OCI-M1 (cell line): ENCODE data around the gene POLN.
A peak's percentile ranks its signal among the peaks of the same experiment; 100 is the strongest.
"Not testable (repeated sequence)": the region's sequence is repeated elsewhere in the genome, so short reads cannot be mapped to it uniquely, and the experiment has no call there.

Experiments
- DNase-seq: peaks from one replicate; lab custom pipeline; 2025; lab: John Stamatoyannopoulos, UW

Gene POLN

GRCh38 chr4:2251073-2251794, 9.3 kb upstream of the POLN start:
- DNase-seq: no peak

GRCh38 chr4:2250357-2251072, 8.6 kb upstream of the POLN start:
- DNase-seq: no peak

DNA sequence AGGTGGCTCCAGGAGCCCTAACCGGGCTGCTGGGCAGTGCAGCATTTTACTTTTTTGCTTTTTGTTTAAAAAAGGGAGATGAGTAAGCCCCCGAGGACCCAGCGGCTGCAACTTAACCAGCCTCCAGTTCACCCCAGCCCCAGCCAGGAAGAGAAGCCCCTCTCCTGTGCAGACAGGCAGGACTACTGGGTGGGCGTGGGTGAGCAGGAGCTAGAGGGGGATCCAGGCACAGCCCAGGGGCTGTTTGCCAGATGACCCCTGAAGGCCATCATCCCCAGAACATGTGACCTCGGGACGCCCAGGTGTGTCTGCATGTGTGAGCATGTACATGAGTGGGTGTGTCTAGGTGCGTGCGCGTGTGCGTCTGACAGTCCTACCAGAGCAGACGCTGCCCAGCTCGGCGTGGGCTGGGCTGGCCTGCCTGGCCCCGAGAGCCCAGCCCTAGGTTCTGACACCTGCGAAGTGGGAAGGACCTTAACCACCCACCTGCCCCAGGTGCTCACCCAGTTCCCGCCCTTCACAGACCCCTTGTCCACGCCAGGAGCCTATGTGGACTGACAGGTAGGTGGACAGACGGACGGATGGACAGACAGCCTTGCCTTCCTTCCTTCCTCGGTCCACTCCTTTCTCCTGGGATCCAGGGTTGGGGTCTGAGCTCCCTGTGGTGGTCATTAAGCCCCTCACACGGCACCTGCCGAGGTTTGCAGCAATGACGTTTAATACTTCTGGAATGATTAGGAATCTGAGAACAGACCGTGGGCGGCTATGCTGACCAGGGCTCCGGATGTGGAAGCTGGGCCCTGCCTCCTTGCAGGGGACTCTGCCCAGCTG, 7.8 kb upstream of the POLN start:
- no peak for DNase-seq

GRCh38 chr4:2248821-2249261, 6.9 kb upstream of the POLN start:
- no peak for DNase-seq

- DNase-seq: no peak
Observed at GRCh38 chr4:2248044-2248780, 6.3 kb upstream of the POLN start.

DNA sequence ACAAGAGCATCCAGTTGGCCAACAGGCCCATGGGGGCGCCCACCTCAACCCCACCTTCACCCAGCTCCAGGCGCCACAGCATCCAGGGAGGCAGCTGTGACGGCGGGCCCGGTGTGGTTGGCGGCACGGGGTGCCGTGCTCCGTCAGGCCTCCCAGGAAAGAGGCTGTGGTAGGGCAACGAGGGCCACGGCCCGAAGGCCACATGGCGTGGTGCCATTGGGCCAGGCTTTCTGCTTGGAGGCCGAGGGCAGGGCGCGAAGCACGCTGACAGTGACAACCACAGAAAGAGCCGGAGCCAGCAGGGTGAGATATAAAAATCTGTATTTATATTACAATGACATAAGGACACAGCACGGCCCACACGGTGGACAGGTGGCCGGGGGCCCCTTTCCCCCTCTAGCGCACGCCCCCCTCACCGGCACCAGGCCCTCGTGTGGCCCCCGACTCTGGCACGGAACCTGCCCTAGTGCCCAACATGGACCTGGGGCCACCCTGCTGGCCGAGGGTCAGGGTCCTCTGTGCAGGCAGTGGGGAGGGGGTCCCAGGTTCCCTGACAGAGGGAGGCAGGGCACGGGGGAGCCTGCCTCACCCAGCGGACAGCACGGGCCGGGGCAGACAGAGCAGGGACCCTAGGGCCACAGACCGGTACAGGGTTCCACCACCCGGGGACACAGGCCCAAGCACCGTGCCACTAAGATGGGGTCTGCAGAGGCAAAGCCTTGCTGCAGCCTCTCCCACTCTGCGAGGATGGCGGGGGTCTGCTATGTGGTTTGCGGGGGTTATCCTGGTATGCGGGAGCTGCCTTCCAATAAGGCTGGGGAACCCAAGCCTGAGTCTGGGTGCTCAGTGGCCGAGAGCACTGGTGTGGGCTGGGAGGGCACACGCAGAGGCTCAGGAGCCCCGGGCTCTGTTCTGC, 5.5 kb upstream of the POLN start:
- DNase-seq: no peak

DNA sequence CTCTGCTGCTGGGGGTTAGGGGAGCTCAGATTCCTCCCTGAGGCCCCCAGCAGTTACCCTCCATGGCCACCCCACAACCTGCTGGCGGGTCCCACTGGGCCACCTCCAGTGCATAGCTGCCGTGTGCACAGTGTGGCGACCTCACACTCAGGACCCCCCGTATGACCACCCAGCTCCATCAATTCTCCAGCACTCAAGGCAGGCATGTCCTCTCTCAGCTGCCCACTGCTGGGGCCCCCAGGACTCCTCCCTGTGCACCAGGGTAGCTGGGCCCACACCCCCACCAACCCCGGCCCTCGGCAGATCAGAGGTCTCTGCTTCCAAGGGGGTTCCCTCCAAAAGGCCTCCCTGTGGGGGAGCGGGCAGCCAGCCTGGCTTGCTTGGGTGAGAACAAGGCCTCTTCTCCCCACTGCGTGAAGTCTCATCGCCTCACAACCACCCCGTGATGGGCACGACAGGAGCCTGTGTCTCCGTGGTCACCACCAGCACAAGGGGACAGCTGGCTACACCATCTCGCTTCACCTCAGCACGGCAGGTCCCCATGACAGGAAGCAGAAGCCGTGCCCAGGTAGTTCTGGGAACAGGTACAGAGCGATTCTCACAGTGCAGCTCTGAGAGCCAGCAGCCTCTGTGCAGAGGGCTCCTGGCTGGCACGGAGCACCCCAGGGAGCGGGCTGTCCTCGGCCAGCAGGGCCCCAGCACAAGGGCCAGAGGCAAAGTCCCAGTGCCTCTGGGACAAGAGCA, 4.6 kb upstream of the POLN start:
- no peak for DNase-seq

DNA sequence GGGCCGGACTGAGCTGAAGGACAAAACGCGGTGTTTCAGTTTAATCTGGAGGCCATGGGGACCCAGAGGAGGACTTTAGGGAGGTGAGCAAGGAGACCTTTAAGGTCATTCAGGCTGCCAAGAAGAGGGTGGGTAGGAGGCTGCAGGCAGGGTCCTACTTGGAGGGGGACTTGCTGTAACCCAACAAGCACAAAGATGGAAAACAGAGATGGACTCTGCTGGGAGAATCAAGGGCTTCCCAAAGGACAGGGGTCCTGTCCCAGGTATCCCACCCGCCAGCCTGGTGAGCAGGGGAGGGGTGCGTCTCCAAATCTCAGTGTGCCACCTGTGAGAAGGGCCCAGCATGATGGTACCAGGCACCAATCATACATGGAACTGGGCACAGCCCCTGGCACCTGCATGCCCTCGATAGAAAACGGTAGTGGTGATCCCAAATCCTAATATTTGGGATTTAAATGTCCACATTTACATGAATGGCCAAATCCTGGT, 3.9 kb upstream of the POLN start:
- DNase-seq: no peak

GRCh38 chr4:2245057-2245786, 3.3 kb upstream of the POLN start:
- no peak for DNase-seq

DNA sequence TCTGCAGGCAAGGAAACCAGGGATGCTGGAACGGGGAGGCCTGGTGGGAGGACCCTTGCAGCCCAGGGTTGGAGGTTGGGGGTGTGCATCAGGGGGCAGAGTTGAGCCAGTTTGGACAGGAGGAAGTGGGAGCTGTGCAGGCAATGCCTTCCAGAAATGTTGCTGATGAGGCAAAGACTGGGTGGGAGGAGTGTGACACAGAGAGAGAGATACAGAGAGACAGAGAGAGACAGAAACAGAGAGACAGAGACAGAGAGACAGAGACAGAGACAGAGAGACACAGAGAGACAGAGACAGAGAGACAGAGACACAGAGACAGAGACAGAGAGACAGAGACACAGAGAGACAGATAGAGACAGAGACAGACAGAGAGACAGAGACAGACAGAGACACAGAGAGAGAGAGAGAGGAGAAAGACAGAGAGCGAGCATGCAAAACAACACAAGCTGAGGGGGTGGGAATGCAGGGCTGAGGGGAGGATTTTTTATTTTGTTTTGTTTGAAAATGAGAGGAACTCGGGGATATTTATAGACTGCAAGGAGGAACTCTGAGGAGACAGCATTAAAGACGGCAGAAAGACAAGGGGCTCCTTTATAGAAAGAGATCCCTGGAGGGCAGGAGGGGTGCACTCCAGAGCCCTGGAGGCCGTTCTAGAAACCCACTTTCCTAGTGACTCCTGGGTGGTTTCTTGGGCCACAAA, 1.9 kb upstream of the POLN start:
- peak; percentile 73 for DNase-seq

DNA sequence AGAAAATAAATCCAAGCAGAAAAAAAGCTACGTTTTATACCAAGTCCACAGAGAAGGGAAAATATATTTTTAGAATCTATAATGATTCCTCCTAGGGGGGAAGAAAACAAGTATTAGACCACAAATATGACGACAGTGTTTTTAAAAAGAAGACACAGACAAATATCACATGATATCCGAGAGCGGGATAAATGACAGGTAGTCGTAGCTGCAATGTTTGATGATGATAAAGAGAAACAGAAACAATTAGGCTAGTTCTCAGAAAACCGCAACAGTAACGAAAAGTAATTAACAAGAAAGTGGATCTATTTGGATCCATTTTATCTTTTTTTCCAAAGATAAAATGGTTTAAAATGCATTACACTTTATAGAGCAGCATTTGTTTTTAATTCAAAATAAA, 918 bp downstream of the POLN start:
- DNase-seq: peak; percentile 69

DNA sequence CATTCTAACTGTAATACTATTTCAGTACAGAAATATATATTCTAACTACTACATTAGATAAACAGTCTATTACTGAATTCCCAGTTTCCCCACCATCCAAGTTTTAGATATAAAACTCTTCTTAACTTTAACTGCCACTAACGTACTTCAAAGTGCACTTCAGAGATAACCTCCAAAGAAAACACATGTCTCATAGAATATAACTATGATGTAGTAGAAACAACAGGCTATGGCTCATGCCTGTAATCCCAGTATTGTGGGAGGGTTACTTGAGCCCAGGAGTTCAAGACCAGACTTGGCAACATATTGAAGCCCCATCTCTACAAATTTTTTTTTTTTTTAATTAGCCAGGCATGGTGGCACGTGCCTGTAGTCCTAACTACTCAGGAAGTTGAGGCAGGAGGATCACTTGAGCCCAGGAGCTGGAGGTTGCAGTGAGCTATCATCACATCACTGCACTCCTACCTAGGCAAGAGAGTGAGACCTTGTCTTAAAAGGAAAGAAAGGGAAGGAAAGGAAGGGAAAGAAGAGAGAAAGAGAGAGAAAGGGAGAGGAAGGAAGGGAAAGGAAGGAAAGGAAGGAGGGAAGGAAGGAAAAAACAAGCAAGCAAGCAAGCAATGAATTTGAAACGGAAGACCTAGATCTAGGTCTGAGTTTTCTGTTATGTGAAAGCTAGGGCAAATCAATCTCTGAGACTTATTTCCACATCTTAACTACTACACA, 4.8 kb downstream of the POLN start:
- DNase-seq: no peak

- no peak for DNase-seq
Observed at GRCh38 chr4:2231082-2231481, 10.8 kb downstream of the POLN start.

DNA sequence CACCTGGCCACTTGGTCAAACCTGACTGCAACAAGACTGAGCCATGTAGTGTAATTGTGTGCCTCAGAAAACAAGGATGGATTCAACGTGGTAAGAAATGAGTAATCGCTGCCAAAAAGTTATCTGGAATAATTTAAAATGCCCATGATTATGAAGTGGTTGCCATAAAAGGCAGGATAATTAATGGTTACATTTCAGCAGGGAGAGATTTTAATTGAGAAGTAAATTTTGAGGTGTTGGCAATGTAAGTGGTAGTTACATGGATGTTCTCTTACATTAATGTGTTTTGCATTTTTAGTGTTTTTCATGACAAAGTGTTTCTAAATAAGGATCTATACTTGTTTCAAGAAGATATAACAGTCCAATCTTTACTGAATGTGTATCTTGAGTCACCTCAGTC, 15.7 kb downstream of the POLN start:
- no peak for DNase-seq

DNA sequence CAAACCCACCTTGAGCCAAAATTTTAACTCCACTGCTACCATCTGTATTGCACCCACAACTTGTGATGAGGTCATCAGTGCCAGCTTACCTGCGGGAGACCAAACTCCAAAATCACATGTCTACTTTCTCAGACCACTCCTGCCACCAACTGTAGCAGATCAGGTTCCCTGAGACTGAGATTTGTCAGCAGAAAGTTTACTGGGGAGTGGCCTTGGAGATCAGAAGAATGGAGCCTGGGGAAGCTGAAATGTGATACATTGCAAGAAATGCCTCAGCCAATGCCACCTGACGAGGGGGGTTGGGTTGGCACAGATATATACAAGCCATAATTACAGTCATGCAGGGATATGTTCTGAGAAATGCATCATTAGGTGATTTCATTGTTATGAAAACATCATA, 19.1 kb downstream of the POLN start:
- DNase-seq: no peak

GRCh38 chr4:2221378-2221777, 20.5 kb downstream of the POLN start:
- DNase-seq: not testable (repeated sequence)

- DNase-seq: peak; percentile 83
Observed at GRCh38 chr4:2220016-2220630, 21.8 kb downstream of the POLN start.
